Ishikawa (cell line): Measurements from ENCODE around the gene OR51B2.

Source experiments
- CEBPB ChIP-seq: IDR thresholded peaks from 2 replicates; pipeline ENCODE4 v1.6.1; 2012
- CREB1 ChIP-seq: IDR thresholded peaks from 2 replicates; pipeline ENCODE4 v1.6.1; 2012; ENCODE audit warnings: low read depth
- EGR1 ChIP-seq: IDR thresholded peaks from 2 replicates; pipeline ENCODE4 v1.6.1; 2012
- EP300 ChIP-seq: IDR thresholded peaks from 2 replicates; pipeline ENCODE4 v1.6.1; 2012; ENCODE audit warnings: borderline replicate concordance
- FOXM1 ChIP-seq: IDR thresholded peaks from 2 replicates; pipeline ENCODE4 v1.6.1; 2012; ENCODE audit warnings: low read depth, borderline replicate concordance
- NFIC ChIP-seq: IDR thresholded peaks from 2 replicates; pipeline ENCODE4 v1.6.1; 2012
- RAD21 ChIP-seq: IDR thresholded peaks from 2 replicates; pipeline ENCODE4 v1.6.1; 2012; ENCODE audit warnings: low read depth
- TAF1 ChIP-seq: IDR thresholded peaks from 2 replicates; pipeline ENCODE4 v1.6.1; 2012; ENCODE audit warnings: low read depth, mild to moderate bottlenecking
- TCF12 ChIP-seq: IDR thresholded peaks from 2 replicates; pipeline ENCODE4 v1.6.1; 2012; ENCODE audit warnings: low read depth
- TEAD4 ChIP-seq: IDR thresholded peaks from 2 replicates; pipeline ENCODE4 v1.6.1; 2012
- YY1 ChIP-seq: IDR thresholded peaks from 2 replicates; pipeline ENCODE4 v1.6.1; 2012; ENCODE audit warnings: low read depth
- ZBTB7A ChIP-seq: IDR thresholded peaks from 2 replicates; pipeline ENCODE4 v1.6.1; 2012; ENCODE audit warnings: low read depth
- TF ChIP-seq, protein P1 (sequence below): IDR thresholded peaks from 2 replicates; pipeline ENCODE4 v1.6.1; 2012
- TF ChIP-seq, protein P2 (sequence below): IDR thresholded peaks from 2 replicates; pipeline ENCODE4 v1.6.1; 2012
- TF ChIP-seq, protein P3 (sequence below): IDR thresholded peaks from 2 replicates; pipeline ENCODE4 v1.6.1; 2012; ENCODE audit warnings: low read depth, mild to moderate bottlenecking

Gene OR51B2

DNA sequence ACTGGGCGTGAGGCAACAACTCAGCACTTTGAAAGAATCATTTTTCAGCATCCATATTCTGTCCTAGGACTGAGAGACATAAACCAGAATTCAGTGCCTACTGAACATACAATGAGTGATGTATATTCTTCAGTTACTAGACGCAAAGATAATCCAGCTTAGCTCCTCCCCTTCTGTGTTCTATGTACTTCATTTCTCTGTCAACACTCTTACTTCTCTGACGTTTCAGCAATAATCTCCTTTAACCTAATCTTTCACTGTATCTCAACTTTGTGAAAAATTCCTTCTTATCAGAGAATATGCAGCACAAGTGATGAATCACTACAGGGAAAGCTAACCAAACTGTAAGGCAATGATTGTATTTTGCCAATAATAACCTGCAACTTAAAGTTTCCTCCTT is 21.7 kb upstream of the OR51B2 start:
- TF ChIP-seq EP300 (no peak), FOXM1 (no peak), NFIC (no peak), TCF12 (no peak), YY1 (no peak), ZBTB7A (no peak)
- TF ChIP-seq, protein P1, sequence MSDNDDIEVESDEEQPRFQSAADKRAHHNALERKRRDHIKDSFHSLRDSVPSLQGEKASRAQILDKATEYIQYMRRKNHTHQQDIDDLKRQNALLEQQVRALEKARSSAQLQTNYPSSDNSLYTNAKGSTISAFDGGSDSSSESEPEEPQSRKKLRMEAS: no peak
- TF ChIP-seq, protein P2, sequence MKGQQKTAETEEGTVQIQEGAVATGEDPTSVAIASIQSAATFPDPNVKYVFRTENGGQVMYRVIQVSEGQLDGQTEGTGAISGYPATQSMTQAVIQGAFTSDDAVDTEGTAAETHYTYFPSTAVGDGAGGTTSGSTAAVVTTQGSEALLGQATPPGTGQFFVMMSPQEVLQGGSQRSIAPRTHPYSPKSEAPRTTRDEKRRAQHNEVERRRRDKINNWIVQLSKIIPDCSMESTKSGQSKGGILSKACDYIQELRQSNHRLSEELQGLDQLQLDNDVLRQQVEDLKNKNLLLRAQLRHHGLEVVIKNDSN: no peak

DNA sequence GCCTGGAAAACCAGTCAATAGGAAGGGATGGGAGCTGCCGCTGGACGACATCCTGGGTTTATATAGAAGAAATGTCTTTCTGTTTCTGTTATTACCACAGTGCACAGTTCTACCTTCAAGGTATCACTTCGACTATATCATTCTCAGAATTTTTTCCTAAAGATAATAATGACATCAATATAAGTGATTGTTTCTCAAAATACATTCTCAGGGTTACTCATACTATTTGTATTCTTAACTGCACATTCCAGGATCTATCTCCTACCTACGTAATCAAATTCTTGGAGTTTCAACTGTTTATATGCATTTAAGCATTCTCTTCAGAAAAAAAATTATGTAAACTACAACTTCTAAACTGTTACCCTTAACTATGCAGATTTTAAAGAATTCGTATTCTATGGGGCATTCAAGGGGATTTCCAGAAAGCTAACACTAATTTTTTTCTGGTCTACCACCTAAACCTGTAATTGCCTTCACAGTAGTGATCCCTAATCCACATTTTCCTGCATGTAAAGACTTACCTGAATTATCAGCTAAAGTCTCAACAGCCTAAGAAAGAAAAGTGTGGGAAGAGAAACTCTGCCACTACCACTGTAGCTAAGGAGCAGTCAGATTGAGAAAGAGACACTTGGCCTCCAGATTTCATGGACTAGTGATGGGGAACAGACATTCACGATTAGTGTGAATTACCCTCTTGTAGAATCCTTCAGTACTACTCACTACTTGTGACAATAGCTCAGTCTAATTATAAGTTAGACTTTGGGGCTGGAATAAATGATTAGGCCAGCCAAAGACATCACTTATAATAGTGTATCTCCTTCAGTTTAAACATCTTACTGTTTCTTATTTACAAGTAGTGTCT is 19.6 kb upstream of the OR51B2 start, which contains the start of gene OR51B5:
OR51B5 (minus strand) TSS at position 51 of the 862 bp plus-strand sequence; CDS start at position 51, 0 bp downstream.
- TF ChIP-seq EGR1 (no peak), CEBPB (no peak), YY1 (no peak), TEAD4 (no peak), EP300 (no peak), NFIC (no peak), TAF1 (no peak), TCF12 (no peak), RAD21 (no peak), CREB1 (no peak), FOXM1 (no peak), ZBTB7A (no peak)
- TF ChIP-seq, protein P1: no peak
- TF ChIP-seq, protein P3, sequence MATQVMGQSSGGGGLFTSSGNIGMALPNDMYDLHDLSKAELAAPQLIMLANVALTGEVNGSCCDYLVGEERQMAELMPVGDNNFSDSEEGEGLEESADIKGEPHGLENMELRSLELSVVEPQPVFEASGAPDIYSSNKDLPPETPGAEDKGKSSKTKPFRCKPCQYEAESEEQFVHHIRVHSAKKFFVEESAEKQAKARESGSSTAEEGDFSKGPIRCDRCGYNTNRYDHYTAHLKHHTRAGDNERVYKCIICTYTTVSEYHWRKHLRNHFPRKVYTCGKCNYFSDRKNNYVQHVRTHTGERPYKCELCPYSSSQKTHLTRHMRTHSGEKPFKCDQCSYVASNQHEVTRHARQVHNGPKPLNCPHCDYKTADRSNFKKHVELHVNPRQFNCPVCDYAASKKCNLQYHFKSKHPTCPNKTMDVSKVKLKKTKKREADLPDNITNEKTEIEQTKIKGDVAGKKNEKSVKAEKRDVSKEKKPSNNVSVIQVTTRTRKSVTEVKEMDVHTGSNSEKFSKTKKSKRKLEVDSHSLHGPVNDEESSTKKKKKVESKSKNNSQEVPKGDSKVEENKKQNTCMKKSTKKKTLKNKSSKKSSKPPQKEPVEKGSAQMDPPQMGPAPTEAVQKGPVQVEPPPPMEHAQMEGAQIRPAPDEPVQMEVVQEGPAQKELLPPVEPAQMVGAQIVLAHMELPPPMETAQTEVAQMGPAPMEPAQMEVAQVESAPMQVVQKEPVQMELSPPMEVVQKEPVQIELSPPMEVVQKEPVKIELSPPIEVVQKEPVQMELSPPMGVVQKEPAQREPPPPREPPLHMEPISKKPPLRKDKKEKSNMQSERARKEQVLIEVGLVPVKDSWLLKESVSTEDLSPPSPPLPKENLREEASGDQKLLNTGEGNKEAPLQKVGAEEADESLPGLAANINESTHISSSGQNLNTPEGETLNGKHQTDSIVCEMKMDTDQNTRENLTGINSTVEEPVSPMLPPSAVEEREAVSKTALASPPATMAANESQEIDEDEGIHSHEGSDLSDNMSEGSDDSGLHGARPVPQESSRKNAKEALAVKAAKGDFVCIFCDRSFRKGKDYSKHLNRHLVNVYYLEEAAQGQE: no peak
- TF ChIP-seq, protein P2: no peak

DNA sequence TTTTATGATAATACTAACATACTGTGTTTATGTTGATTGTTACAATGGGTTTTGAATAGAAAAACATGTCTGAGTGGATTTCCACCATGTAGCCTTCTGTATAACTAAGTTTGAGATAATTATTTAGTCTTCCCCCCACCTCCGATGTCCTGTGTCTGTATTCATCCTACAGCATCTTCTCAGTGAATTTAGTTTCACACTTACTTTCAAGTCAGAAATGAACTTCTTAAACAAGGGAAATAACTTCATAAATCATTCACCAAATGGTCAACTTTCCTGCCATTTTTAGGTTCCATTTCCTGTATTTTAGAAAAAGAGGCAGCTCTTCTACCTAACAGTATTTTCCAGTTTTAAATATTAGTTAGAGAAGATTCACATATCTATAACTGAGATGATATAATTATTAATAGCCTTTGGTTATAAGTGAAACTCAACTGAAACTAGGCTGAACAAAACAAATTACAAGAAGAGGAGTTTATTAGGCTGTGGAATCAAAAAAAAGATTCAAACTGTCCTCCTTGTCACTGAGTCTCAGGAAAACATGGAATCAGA is 15.8 kb upstream of the OR51B2 start:
- TF ChIP-seq RAD21 (no peak), TEAD4 (no peak), CEBPB (no peak), TCF12 (no peak), CREB1 (no peak), FOXM1 (no peak), EP300 (no peak), EGR1 (no peak), TAF1 (no peak), ZBTB7A (no peak), YY1 (no peak), NFIC (no peak)
- TF ChIP-seq, protein P3: no peak
- TF ChIP-seq, protein P2: no peak
- TF ChIP-seq, protein P1: no peak

DNA sequence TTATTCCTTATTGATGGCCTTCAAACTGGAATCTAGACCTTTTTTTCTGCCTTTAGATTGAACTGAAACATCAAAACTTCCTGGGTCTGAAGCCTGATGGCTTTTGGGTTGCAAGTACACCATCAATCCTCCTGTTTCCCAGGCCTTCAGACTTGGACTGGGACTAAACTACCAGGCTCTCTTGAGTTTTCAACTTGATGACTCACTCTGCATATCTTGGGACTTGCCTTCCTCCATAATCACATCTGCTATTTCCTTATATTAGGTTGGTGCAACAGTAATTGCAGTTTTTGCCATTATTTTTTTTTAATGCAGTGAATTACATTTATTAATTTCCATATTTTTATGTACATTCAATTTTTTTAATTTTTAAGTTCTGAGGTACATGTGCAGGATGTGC is 12.2 kb upstream of the OR51B2 start:
- TF ChIP-seq CEBPB: no peak
- TF ChIP-seq, protein P2: no peak
- TF ChIP-seq TEAD4: no peak
- TF ChIP-seq FOXM1: no peak
- TF ChIP-seq YY1: no peak
- TF ChIP-seq NFIC: no peak
- no peak for TF ChIP-seq ZBTB7A
- TF ChIP-seq TAF1: no peak
- TF ChIP-seq TCF12: no peak
- TF ChIP-seq, protein P1: no peak
